ENCODE data around the gene XPNPEP1.

Gene XPNPEP1

DNA sequence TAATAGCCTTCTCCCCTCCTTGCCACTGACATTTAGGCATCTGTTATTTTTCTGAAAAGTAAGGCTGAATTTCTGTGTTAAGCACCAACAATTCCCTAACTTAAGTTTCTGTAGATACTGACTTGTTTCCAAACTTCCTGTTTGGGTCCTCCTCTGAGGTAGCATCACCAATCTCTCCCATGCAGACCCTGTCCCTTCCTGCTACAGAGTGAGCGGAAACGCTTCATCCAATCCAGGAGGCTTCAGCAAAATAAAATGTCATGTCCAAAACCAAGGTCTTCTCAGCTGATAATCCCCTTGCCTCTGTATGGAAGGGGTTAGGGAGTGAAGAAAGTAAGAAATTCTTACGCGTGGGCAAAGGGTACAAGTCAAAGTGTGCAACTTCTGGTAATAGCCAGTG lies 29.9 kb downstream of the XPNPEP1 start:
- no peak for DNase-seq (ENCODE audit: low spot score)

DNA sequence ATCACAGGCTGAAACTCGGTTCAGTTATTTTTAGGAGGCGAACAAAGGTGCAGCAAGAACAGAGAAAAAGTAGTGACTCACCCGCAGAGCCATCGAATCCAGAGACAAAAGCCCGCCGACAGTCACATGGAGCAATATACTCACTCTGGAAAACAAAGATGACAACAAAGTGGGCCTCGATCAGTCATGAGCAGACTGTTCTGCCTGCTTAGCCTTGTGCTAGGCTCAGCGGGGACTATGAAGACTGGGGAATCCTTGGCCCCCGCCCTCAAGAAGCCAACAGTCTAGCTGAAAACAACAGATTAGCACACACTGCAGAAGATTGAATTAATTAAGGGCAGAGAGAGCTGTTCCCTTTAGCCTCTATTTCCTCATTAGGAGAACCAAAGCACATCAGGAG lies 30.4 kb downstream of the XPNPEP1 start:
- DNase-seq (ENCODE audit: low spot score): peak; percentile 61

DNA sequence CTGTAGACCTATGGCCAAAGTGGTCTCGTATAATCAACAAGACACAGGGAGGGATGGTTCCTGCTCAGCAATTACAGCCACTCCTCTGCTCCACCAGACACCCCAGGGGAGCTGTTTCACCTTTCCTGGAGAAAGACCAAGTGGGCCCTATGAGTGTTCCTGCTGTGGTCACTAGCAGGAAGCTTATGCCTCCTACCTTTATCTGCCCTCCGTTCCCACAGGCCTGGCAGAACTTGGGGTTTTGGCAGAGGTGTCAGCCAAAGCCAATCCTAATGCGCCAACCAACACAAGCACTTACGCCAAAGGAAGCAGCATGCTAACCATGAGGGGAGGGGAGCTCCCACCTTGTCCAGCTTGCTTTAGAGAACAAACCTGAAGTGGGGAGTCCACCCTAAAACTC lies 31.2 kb downstream of the XPNPEP1 start:
- DNase-seq (ENCODE audit: low spot score): no peak

DNA sequence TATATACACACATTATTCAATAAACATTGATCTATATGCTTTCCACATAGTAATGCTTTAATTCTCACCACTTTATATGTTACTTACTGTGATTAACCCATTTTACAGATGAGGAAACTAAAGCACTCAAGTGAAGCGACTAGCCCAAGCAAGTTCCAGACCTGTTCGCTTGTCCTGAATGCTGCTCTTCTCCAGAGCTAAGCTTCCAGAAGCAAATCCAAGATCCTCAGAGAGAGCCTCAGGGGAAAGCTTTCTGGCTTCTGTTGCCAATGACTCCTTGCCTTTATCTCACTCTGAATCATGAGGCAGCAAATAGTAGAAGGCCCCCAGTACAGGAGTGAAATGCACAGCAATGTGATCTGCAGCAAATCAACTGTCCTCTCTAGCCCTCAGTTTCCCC lies 32.2 kb downstream of the XPNPEP1 start:
- no peak for DNase-seq (ENCODE audit: low spot score)

DNA sequence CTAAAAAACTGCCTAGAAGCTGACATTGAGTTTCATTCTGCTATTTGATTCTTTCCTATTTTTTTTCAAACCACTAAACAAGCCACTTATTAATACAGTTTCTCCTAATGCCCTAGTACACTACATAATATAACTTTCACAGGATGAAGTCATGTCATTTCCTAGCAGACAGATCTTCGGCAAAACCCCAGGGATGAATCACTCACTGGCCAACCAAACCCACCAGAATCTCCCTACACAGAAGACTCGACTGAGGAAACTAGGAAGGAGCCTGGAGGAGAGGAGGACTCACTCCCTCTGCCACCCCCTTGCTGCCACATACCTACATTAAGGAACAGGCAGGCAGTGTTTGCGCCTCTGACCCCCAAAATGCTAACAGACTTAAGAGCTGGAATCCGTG lies 33.4 kb downstream of the XPNPEP1 start:
- no peak for DNase-seq (ENCODE audit: low spot score)

DNA sequence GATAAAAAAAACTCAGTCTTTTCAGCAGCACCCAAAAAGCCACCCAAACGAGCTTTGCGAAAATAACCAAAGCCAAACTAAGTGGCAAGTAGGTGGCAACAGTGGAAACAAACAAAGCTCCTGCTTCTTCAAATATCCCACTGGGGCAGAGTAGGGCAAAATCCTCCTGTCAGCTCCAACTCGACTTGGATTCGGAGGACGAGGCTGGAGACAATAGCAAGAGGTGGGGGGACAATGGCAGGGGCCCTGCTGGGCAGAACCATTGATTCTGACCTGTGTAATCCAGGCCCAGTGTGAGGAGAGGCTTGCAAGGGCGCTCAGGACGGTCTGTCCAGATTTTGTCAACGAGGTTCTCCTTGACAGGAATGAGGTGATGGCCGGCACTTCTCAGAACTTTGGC lies 35.5 kb downstream of the XPNPEP1 start:
- no peak for DNase-seq (ENCODE audit: low spot score)

DNA sequence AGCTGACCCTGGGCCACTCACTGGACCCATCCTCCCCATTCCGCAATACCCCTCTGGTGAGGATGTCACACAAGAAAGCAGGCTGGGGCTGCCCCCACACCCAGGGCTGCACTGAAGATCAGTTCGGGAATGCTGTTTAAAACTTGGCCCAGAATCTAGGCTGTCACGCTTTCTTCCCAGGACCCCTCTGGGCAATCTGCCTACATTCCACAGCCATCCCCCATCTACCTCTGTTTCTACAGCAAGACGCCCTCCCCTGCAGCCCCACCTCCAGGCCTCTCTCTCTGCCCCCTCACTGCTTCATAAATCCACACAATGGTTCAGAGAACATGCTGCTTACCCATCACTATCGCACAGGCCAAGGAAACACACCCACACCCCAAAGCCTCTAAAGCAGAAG lies 36.1 kb downstream of the XPNPEP1 start:
- DNase-seq (ENCODE audit: low spot score): peak; percentile 28

DNA sequence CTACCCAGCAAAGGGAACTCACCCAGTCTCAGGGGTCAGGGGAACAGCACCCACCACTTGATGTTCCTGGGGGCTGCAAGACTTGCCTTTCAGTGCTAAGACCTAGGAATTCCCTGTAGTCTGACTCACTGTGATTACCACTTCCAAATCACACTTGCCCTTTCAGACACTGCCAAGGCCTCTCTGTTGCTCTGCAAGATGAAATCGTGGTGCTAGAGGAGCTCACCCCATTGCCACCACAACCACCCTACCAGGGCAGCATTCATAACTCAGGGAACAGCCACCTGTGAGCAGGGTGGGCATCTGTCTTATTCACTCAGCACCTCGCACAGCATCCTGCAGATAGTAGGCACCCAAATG lies 36.5 kb downstream of the XPNPEP1 start:
- no peak for DNase-seq (ENCODE audit: low spot score)

DNA sequence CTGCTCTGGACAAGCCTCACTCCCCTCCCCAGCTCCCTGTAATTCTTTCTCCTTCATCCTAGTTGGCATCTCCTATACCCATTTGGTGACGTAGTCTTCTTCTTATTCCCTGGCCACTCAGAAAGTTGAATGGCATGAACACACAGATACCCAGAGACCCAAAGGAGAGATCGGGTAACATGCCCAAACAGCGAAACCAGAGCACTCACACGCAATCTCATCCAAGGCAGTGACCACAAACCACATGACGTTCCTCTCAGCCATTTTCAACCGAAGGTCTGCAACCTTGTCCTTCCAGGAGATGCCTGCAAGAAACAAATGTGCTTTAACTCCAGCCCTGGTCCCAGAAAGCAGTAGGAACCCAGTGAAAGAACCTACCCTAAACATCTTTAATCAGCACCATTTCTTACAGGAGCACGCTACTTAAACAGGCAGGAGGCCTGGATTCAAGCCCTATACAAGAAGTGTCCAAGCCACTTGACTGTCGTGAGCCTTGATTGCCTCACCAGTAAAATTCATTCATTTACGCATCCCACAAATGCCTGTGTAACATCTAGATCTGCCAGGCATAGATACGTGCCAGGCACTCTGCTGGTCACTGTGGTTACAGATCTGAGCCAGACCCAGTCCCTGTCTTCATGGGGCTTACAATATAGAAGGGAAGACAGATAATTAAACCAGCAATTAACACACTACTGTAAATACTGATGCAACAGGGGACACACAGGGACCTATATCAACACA lies 37.1 kb downstream of the XPNPEP1 start:
- DNase-seq (ENCODE audit: low spot score): no peak

DNA sequence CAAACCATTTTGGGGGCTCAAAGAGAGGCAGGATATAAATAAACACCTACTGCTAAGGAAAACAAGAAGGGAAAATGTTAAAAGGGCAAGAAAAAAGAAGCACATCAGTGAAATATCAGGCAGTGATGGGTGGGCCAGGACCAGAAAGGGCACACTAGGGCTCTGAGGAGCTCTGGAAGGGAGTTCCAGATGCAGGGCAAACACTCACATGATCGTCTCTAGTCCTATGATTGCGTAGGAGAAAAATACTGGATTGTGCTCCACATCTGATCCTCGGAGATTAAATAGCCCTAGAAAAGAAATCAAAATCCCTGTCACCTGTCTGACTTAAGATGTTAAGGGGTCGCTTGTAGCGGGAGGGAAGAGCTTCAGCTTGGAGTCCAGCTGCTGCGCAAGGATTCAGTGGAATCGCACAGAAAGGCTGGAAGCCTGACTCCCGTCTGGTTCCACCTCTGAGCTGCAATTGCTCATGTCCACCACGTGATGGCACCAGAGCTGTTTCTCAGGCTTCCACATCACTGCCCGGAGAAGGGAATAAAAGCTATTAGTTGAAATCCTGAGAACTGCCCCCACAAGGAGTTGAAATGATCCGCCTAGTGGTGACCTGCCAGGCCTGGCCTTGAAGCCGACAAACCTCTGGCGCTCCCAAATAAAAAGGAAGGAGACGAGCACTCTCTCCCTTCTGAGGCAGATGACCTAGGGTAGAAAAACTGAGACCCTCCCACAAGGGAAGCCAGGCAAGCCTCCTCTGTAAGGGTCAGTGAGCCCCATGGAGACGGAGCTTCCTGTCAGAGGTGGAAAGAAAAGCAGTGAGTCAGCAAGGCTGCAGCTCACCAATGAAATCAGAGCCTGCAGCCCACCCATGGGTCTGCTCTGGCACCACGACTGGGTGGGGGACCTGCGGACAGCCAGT lies 39.2 kb downstream of the XPNPEP1 start:
- DNase-seq (ENCODE audit: low spot score): peak; percentile 94

DNA sequence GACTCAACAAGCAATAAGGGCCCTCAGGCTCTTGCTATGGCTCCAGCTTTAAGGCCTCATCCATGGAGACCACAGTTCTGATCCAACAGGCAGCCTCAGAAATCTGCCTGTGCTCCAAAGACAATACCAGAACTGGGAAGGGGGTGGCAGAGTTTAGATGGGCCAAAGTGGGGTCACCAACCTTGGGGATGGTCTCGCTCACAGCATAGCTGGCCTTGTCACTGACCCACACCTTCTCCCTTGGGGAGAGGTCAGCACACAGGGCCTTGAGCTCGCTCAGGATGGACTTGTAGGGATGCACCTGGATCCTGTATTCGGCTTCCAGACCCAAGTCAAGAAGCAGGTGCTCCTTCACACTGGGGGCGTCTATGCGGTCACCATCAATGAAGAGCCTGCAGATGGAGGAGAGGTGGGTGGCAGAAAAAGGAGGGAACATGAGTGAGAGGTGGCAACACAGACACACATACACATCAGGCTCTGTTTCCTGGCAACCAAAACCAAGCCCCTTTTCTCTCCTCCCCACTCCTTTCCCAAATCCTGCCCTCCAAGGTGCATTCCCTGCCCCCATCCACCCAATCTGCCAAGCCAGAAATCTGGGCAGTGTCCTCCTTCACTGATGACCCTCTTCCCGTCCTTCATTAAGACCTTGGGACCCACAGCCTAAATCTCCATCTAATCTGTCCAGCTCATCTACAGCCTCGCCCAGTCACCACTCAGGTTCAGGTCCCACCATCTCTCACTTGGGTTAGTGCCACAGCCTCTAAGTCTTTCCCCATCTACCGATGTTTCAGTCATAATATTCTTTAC lies 40.9 kb downstream of the XPNPEP1 start:
- no peak for DNase-seq (ENCODE audit: low spot score)

DNA sequence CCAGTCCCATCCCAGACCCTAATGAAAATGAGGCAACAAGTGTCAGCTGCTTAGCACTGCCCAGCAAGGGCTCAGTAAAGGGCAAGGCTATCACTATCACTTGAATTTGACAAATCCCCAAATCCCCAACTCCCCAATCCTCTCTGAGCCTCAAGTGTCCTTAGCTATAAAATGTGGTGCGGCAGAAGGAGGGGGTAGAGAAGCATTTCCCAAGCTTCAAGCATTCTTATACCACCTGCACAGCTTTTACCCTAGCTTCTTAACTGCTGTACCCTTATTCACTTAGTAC lies 41.6 kb downstream of the XPNPEP1 start:
- no peak for DNase-seq (ENCODE audit: low spot score)

DNA sequence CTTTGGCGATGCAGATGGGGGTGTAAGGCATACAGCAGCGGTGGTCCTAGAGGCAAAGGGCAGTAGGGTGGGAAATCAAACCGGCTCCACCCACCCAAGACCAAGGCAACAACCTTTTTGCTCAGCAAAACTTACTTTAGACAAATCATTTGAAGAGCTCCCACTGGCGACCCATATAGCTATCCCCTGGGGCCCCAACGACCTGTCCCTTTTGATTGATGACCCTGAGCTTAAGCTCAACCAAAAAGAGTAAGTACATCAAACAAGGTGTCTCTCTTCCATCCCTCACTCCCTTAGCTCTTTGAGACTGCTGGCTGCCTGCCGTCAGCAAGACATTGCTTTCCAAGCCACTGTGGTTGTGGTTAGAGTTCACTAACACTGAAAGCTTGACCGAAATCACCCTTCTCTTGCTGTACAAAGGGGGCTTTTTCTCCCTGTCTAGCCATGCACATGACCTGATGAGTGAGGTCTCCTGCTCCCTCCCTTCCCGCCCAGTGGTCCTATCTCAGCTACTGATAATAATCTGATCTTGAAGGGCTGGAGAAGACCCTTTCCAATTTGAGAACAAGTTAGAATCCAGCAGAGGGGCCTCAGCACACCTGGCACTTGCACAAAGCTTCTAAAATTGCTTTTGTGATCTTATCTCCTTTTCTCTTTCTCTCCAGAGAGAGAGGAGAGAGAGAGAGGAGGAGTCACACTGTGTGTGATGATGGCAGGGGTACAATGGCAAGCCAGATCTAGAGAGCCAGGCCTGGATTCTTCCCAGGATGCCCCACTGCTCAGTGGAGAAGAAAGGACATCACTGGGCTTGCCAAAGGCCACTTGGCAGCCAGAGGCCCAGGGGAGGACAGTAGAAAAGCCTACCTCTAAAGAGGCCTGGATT lies 42.2 kb downstream of the XPNPEP1 start:
- DNase-seq (ENCODE audit: low spot score): no peak

DNA sequence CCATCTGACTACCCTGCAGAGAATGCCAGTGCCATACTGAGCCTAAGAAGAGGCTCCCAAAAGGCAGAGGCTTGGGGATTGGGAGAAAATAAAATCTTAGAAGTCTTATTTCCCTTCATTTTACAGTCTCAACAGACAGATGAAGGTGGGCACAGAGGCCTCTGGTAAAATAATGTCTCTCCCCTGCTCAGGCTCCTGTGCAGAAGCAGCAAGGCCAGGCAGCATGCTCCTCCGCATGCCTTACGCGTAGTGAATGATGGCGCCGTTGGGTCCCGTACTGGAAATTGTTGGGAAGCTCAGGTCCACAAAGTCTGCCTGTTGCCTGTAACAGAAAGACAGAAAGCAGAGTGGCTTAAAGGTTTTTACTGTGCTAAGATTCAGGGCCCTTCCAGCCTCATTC lies 45.8 kb downstream of the XPNPEP1 start:
- no peak for DNase-seq (ENCODE audit: low spot score)

DNA sequence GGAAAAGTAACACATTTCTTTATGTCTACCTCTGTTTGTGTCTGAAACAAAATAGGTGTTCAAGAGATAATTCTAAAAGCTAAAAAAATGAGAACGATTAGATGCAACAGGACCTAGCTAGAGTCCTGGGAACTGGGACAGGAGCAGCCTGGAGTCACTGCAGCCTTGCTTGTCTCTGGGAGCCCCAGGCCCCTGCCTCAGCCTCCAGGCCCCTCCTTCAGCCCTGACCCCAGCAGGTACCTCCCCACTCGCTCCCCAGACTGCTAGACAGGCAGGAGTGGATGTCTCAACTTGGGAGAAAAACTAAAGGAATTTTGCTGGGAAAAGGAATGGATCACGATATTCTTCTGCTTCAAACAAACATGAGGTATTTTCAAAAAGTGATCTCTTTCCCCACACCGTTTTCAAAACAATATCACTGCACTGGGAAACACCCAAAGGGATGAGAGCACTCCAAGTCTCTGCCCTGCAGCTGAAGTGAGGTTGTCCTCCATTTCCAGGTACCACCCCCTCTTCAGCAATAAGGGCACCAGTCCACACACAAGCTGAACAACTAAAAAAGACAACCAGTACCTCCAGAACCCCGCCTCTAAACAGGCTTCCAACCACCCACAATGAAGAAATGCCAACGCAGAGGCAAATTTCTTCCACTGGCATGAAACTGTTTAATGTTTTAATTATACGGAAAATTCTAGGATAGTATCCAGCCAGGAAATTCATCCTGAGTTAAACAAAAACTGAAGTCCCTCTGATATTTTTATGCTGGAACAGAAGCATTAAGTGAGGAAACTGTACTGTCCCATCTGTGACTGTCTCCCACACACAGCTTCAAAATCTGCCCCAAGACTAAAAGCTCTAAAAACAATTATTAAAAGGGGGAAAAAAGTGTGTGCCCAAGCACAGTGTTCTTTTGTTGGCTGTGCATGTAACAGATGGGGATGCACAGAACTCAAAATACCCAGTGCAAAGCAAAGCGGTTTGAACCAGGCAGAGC lies 47.2 kb downstream of the XPNPEP1 start:
- peak; percentile 68 for DNase-seq (ENCODE audit: low spot score)

DNA sequence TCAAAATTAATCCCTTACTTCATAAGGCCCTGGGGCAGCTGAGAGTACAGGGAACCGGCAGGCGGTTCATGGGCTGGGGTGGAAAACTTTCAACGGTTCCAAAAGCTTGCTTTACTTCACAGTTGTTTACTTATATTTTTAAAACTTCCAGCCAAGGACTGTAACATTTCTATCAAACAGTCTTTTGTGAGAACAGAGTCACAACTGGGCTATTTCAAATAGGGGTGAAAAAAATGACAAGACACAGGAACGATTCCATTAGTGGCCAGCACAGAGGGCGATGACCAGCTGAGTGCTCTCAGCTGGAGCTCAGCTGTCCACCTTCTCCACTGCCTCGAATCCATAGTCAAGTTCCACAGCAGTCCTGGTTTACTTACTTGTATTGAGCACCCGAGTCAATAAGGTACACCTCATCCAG lies 48.2 kb downstream of the XPNPEP1 start:
- no peak for DNase-seq (ENCODE audit: low spot score)

DNA sequence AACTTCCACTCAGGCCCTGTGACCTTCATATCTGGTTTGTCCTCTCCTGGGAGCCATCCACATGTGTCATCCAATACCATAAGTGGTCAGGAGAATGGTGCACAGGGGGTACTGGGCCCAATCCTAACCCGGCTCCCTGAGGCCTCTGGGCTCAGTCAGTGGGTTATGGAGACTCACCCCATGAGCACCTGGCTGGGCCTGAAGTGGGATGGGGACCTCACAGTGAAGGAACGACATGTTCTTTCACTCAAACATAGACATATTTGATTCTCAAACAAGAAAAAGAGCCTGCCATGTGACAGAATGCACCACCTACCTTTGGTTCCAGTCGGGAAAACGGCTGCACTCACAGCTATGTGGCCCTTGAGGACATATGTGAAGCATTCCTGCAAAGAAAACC lies 51.8 kb downstream of the XPNPEP1 start:
- no peak for DNase-seq (ENCODE audit: low spot score)

DNA sequence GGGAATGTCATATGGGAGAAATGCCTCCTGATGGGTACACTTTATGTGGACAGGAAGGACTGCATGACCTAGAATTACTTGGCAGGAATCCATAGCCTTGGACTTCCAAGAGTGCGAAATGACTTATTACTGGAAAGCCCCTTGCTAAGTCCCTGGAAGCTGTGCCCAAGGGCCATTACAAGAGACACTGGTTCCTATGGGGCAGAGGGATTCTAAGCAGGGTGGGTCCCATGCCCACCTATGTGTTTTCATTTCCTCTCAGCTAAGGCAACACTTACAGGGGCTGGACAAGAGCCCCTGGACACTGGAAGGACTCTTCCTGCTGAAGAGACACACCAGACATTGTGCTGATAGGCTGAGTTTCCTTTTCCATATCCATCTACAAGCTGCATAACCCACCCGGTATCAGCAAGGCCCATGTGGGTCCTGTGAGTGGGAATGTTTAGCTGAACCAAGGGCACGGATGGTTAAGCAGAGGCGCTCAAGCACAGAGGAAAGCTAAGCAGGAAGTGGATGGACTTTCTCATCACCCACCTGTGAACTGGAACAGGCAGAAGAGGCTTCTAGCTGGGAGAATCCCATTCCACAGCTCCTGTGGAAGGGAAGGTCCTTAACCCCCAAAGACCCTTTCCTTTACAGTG lies 56.2 kb downstream of the XPNPEP1 start:
- no peak for DNase-seq (ENCODE audit: low spot score)

DNA sequence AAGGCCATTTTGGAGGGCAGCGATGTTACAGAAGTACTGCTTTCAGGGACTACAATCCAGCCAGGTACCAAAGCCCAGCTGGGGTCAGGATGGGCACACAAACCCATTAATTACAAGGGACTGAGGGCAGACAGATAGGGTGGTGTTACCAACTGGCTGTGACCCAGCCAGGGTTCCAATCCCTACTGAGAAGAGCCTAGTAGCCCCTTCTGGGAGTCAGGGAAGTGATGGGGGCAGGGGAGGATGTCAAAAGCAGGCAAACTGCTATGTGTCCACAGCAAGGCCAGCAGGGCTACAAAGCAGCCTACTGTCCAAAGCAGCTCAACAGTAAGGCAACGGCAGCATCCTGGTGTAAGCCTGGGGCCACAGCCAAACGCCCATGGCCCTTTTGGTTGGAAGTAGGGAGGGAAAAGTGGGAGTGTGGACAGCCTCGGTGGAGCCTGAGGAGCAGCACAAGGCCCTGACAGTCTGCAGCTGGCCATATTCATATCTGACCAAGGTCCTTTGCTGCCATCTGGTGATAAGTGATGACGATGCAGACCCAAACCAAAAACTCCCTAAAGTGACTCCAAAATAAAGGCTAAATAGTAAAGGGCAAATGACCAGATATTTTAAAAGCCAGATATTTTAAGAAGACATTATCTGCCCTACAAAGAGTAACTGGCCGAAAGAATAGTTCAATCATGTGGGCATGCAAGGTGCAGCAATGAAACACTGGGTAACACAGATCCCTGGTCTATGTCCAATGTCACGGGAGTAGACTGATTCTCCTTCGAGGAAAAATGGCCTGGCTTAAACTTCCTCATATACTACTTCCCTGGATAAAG lies 56.9 kb downstream of the XPNPEP1 start:
- DNase-seq (ENCODE audit: low spot score): peak; percentile 55

All from Ammon's horn (tissue), 1 donor.